Measurements from ENCODE around the gene RAC3.

GRCh38 chr17:82010575-82011525 is 20.6 kb upstream of the RAC3 start:
- TF ChIP-seq CTCF (IDR thresholded peaks at IDR 0.05 in 8 of 11, conservative IDR thresholded peaks at IDR 0.05 in 3 of 11) (no peak), POLR2A (IDR thresholded peaks at IDR 0.05) (no peak)
